Measurements from ENCODE around the gene GNAQ. TPM values are rescaled to one million over a fixed set of nuclear protein-coding genes. Genes with fewer than 3 reads are reported as not detected.

Gene GNAQ
- total RNA-seq, 1 donor = 43.8 TPM

- no peaks in the 10 kb centered on the region for H3K9me3 ChIP-seq (ENCODE audit: low read depth, low read length)
- peak overlapping the region; percentile 10 for H3K4me3 ChIP-seq (ENCODE audit: low read length)
- H3K4me1 ChIP-seq (ENCODE audit: insufficient read depth, low read length) = peaks cover 73% of the 10 kb centered on the region
- H3K27me3 ChIP-seq (ENCODE audit: insufficient read depth, low read length) = no peaks in the 10 kb centered on the region
These were observed 8.4 kb downstream of the GNAQ start for GRCh38 chr9:78023003-78023741.

GRCh38 chr9:78021697-78022096 is 9.9 kb downstream of the GNAQ start:
- no peak overlapping the region for H3K4me3 ChIP-seq (ENCODE audit: low read length)
- no peaks in the 10 kb centered on the region for H3K9me3 ChIP-seq (ENCODE audit: low read depth, low read length)
- no peaks in the 10 kb centered on the region for H3K27me3 ChIP-seq (ENCODE audit: insufficient read depth, low read length)
- H3K4me1 ChIP-seq (ENCODE audit: insufficient read depth, low read length) = peaks cover 65% of the 10 kb centered on the region

GRCh38 chr9:78017190-78017693 is 14.4 kb downstream of the GNAQ start:
- H3K9me3 ChIP-seq (ENCODE audit: low read depth, low read length) = no peaks in the 10 kb centered on the region
- H3K27me3 ChIP-seq (ENCODE audit: insufficient read depth, low read length) = no peaks in the 10 kb centered on the region
- no peak overlapping the region for H3K4me3 ChIP-seq (ENCODE audit: low read length)
- H3K4me1 ChIP-seq (ENCODE audit: insufficient read depth, low read length) = peaks cover 49% of the 10 kb centered on the region

GRCh38 chr9:78015241-78015640 is 16.4 kb downstream of the GNAQ start:
- Histone ChIP-seq H3K9me3 (ENCODE audit: low read depth, low read length) (no peaks in the 10 kb centered on the region), H3K27me3 (ENCODE audit: insufficient read depth, low read length) (no peaks in the 10 kb centered on the region), H3K4me3 (ENCODE audit: low read length) (no peak overlapping the region), H3K4me1 (ENCODE audit: insufficient read depth, low read length) (peaks cover 48% of the 10 kb centered on the region)

GRCh38 chr9:78014776-78015175 is 16.8 kb downstream of the GNAQ start:
- Histone ChIP-seq H3K9me3 (ENCODE audit: low read depth, low read length) (no peaks in the 10 kb centered on the region), H3K4me3 (ENCODE audit: low read length) (no peak overlapping the region), H3K27me3 (ENCODE audit: insufficient read depth, low read length) (no peaks in the 10 kb centered on the region), H3K4me1 (ENCODE audit: insufficient read depth, low read length) (peaks cover 48% of the 10 kb centered on the region)

- Histone ChIP-seq H3K9me3 (ENCODE audit: low read depth, low read length) (no peaks in the 10 kb centered on the region), H3K4me3 (ENCODE audit: low read length) (no peak overlapping the region), H3K4me1 (ENCODE audit: insufficient read depth, low read length) (peaks cover 49% of the 10 kb centered on the region), H3K27me3 (ENCODE audit: insufficient read depth, low read length) (no peaks in the 10 kb centered on the region)
These were observed 17.7 kb downstream of the GNAQ start for GRCh38 chr9:78013934-78014333.

- H3K4me1 ChIP-seq (ENCODE audit: insufficient read depth, low read length) = peaks cover 61% of the 10 kb centered on the region
- H3K27me3 ChIP-seq (ENCODE audit: insufficient read depth, low read length) = no peaks in the 10 kb centered on the region
- no peaks in the 10 kb centered on the region for H3K9me3 ChIP-seq (ENCODE audit: low read depth, low read length)
- no peak overlapping the region for H3K4me3 ChIP-seq (ENCODE audit: low read length)
These were observed 20.6 kb downstream of the GNAQ start for GRCh38 chr9:78011049-78011448.

GRCh38 chr9:78010445-78010844 is 21.2 kb downstream of the GNAQ start:
- H3K4me3 ChIP-seq (ENCODE audit: low read length) = no peak overlapping the region

GRCh38 chr9:78009186-78009585 is 22.4 kb downstream of the GNAQ start:
- H3K9me3 ChIP-seq (ENCODE audit: low read depth, low read length) = no peaks in the 10 kb centered on the region
- peaks cover 65% of the 10 kb centered on the region for H3K4me1 ChIP-seq (ENCODE audit: insufficient read depth, low read length)
- no peak overlapping the region for H3K4me3 ChIP-seq (ENCODE audit: low read length)
- H3K27me3 ChIP-seq (ENCODE audit: insufficient read depth, low read length) = no peaks in the 10 kb centered on the region

More at GRCh38 chr9:78010445-78010844, 21.2 kb downstream of the GNAQ start:
- Histone ChIP-seq H3K27me3 (ENCODE audit: insufficient read depth, low read length) (no peaks in the 10 kb centered on the region), H3K9me3 (ENCODE audit: low read depth, low read length) (no peaks in the 10 kb centered on the region), H3K4me1 (ENCODE audit: insufficient read depth, low read length) (peaks cover 64% of the 10 kb centered on the region)

- Histone ChIP-seq H3K9me3 (ENCODE audit: low read depth, low read length) (no peaks in the 10 kb centered on the region), H3K4me3 (ENCODE audit: low read length) (no peak overlapping the region), H3K27me3 (ENCODE audit: insufficient read depth, low read length) (no peaks in the 10 kb centered on the region), H3K4me1 (ENCODE audit: insufficient read depth, low read length) (peaks cover 62% of the 10 kb centered on the region)
These were observed 24.9 kb downstream of the GNAQ start for GRCh38 chr9:78006734-78007133.

- Histone ChIP-seq H3K9me3 (ENCODE audit: low read depth, low read length) (no peaks in the 10 kb centered on the region), H3K4me1 (ENCODE audit: insufficient read depth, low read length) (peaks cover 49% of the 10 kb centered on the region), H3K27me3 (ENCODE audit: insufficient read depth, low read length) (no peaks in the 10 kb centered on the region), H3K4me3 (ENCODE audit: low read length) (no peak overlapping the region)
These were observed 26.2 kb downstream of the GNAQ start for GRCh38 chr9:78005231-78006002.

GRCh38 chr9:78004478-78005229 is 27.0 kb downstream of the GNAQ start:
- no peaks in the 10 kb centered on the region for H3K9me3 ChIP-seq (ENCODE audit: low read depth, low read length)
- H3K4me3 ChIP-seq (ENCODE audit: low read length) = no peak overlapping the region
- H3K4me1 ChIP-seq (ENCODE audit: insufficient read depth, low read length) = peaks cover 42% of the 10 kb centered on the region
- no peaks in the 10 kb centered on the region for H3K27me3 ChIP-seq (ENCODE audit: insufficient read depth, low read length)

GRCh38 chr9:78003730-78004129 is 27.9 kb downstream of the GNAQ start:
- Histone ChIP-seq H3K4me1 (ENCODE audit: insufficient read depth, low read length) (peaks cover 39% of the 10 kb centered on the region), H3K9me3 (ENCODE audit: low read depth, low read length) (no peaks in the 10 kb centered on the region), H3K27me3 (ENCODE audit: insufficient read depth, low read length) (no peaks in the 10 kb centered on the region), H3K4me3 (ENCODE audit: low read length) (no peak overlapping the region)

GRCh38 chr9:78001946-78002731 is 29.5 kb downstream of the GNAQ start:
- peaks cover 41% of the 10 kb centered on the region for H3K4me1 ChIP-seq (ENCODE audit: insufficient read depth, low read length)
- no peaks in the 10 kb centered on the region for H3K9me3 ChIP-seq (ENCODE audit: low read depth, low read length)
- H3K27me3 ChIP-seq (ENCODE audit: insufficient read depth, low read length) = no peaks in the 10 kb centered on the region
- no peak overlapping the region for H3K4me3 ChIP-seq (ENCODE audit: low read length)
